GM12801 (cell line): Measurements from ENCODE around the gene STK31.

Source experiments
- CTCF ChIP-seq: IDR thresholded peaks from one replicate; pipeline ENCODE4 v1.5.1; 2011; ENCODE audit warnings: control low read depth; ENCODE audit not compliant: insufficient read length; ENCODE audit errors: extremely low read depth

The STK31 gene

GRCh38 chr7:23759671-23760391, 49.8 kb downstream of the STK31 start:
- TF ChIP-seq CTCF: no peak

DNA sequence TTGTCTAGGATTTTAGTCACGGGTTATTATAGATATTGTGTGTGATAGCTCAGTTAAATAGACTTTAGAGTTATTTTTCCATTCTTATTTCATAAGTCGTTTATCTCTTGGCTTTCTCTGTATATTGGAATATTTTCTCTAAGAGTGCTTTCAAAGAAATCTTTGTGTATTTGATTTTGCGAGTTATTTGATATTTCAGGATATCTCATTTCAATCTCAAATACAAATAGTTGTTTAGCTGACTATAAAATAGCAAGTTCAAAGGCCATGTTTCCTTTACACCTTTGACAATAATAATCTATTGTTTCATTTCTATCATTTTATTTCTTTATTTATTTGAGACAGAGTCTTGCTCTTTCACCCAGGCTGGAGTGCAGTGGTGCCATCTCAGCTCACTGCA, 55.9 kb downstream of the STK31 start:
- no peak for TF ChIP-seq CTCF

GRCh38 chr7:23767514-23767913, 57.5 kb downstream of the STK31 start:
- TF ChIP-seq CTCF: no peak

DNA sequence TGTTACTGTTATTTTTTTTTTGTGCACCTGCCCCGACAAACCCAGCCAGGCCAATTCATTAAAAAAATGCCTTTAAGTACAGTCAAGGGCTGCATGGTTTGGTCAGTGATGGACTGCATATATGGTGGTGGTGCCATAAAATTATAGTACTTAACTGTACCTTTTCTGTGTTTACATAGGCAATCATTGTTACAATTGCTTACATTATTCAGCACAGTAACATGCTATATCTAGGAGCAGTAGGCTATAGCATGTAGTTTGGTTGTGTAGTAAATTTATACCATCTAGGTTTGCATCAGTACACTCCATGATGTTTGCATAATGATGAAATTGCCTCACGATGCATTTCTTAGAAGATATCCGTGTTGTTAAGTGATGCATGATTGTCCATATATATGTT, 58.0 kb downstream of the STK31 start:
- TF ChIP-seq CTCF: no peak

- TF ChIP-seq CTCF: no peak
Observed at GRCh38 chr7:23783115-23783514, 73.1 kb downstream of the STK31 start.

DNA sequence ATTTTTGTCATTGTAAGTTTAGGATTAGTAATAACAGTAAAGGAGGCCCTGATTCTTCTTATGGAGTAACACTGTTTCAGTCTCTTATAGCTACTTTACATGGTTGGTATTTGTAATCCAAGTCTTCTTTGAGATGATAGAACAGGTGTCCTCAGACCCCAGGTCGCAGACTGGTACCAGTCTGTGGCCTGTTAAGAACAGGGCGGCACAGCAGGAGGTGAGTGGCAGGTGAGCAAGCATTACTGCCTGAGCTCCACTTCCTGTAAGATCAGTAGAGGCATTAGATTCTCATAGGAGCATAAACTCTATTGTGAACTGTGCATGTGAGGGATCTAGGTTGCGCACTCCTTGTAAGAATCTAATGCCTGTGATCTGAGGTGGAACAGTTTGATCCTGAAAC, 77.3 kb downstream of the STK31 start:
- TF ChIP-seq CTCF: no peak

- TF ChIP-seq CTCF: no peak
Observed at GRCh38 chr7:23788843-23789242, 78.8 kb downstream of the STK31 start.
